ENCODE measurements around the gene VWA3A. TPM values are rescaled to one million over a fixed set of nuclear protein-coding genes. Genes with fewer than 3 reads are reported as not detected.

The VWA3A gene
- total RNA-seq, 1 experiment from 2014 or later, result not detected

GRCh38 chr16:22122239-22122638, 29.9 kb downstream of the VWA3A start:
- H3K27me3 ChIP-seq (ENCODE audit: insufficient read depth, low read length), result no peaks in the 10 kb centered on the region; the same call in 1 of the 2 replicates
- H3K36me3 ChIP-seq (ENCODE audit: control insufficient read depth in 1 of 2, insufficient read depth in 2 of 2, low read length in 2 of 2), result no peaks in the 10 kb centered on the region
- RAD21 ChIA-PET (ENCODE audit: low non-redundant PET in 1 of 2, low total read pairs in 2 of 2, uncharacterized antibody in 2 of 2, unreplicated experiment in 2 of 2), result no interaction called here
- TF ChIP-seq POLR2AphosphoS5 (IDR thresholded peaks at IDR 0.05; ENCODE audit: low read depth, low read length), result no peak
- no peak for TF ChIP-seq SP1 (IDR thresholded peaks at IDR 0.05; ENCODE audit: low read depth)
- intact Hi-C loops (cut with micrococcal nuclease), result loop anchor here (10.0 kb wide), 1 partner anchor 63 kb away; no protein-coding TSS in a partner anchor
- H3K9ac ChIP-seq (ENCODE audit: low read length), result no peak overlapping the region
- ATAC-seq (no peak), DNase-seq (ENCODE audit: low read depth, low spot score) (no peak)
- POLR2A ChIA-PET, result no interaction called here
- no peaks in the 10 kb centered on the region for H3K9me3 ChIP-seq (ENCODE audit: control insufficient read depth in 1 of 2, insufficient read depth in 1 of 2, low read depth in 1 of 2, low read length in 2 of 2)
- H4K20me1 ChIP-seq (ENCODE audit: insufficient read depth), result no peaks in the 10 kb centered on the region
- H3K27ac ChIP-seq (ENCODE audit: low read depth, low read length), result no peak overlapping the region
- CTCF ChIA-PET, result no interaction called here
- H3K4me2 ChIP-seq (ENCODE audit: low read length), result no peak overlapping the region
- H3K79me2 ChIP-seq (ENCODE audit: insufficient read depth, low read length), result no peaks in the 10 kb centered on the region
- no peak overlapping the region for H2AFZ ChIP-seq (ENCODE audit: low read depth, low read length, poor library complexity, severe bottlenecking)
- no peak overlapping the region for H3K4me3 ChIP-seq (replicated peaks in 1 of 2; ENCODE audit: low read depth in 1 of 2, low read length in 2 of 2)
- H3K4me1 ChIP-seq (ENCODE audit: control insufficient read depth in 1 of 2, insufficient read depth in 2 of 2, low read length in 2 of 2), result 0 out of 4 replicates have a peak, but pooled peaks cover 0 to 5% of the 10 kb centered on the region in 2 experiments
- H3K9me2 ChIP-seq (ENCODE audit: insufficient read depth), result no peaks in the 10 kb centered on the region
- BruUV-seq (replicated peaks), result no TSS peak

- BruUV-seq (replicated peaks), result no TSS peak
- ChIA-PET CTCF (interaction anchor here (1.4 kb wide), 1 partner anchor 65 kb away, joined by 3 read pairs; no protein-coding TSS in a partner anchor), RAD21 (ENCODE audit: low non-redundant PET in 1 of 2, low total read pairs in 2 of 2, uncharacterized antibody in 2 of 2, unreplicated experiment in 2 of 2) (no interaction called here), POLR2A (no interaction called here)
- Histone ChIP-seq H3K9me3 (ENCODE audit: control insufficient read depth in 1 of 2, insufficient read depth in 1 of 2, low read depth in 1 of 2, low read length in 2 of 2) (no peaks in the 10 kb centered on the region), H3K79me2 (ENCODE audit: insufficient read depth, low read length) (no peaks in the 10 kb centered on the region), H3K27ac (ENCODE audit: low read depth, low read length) (no peak overlapping the region), H3K9me2 (ENCODE audit: insufficient read depth) (no peaks in the 10 kb centered on the region), H3K4me1 (ENCODE audit: control insufficient read depth in 1 of 2, insufficient read depth in 2 of 2, low read length in 2 of 2) (no peaks in the 10 kb centered on the region), H3K4me2 (ENCODE audit: low read length) (no peak overlapping the region), H2AFZ (ENCODE audit: low read depth, low read length, poor library complexity, severe bottlenecking) (no peak overlapping the region), H3K36me3 (ENCODE audit: control insufficient read depth in 1 of 2, insufficient read depth in 2 of 2, low read length in 2 of 2) (no peaks in the 10 kb centered on the region), H4K20me1 (ENCODE audit: insufficient read depth) (no peaks in the 10 kb centered on the region), H3K27me3 (ENCODE audit: insufficient read depth, low read length) (no peaks in the 10 kb centered on the region; the same call in 1 of the 2 replicates), H3K9ac (ENCODE audit: low read length) (no peak overlapping the region), H3K4me3 (replicated peaks in 1 of 2; ENCODE audit: low read depth in 1 of 2, low read length in 2 of 2) (no peak overlapping the region)
- intact Hi-C loops (cut with micrococcal nuclease), result loop anchor here (10.0 kb wide), 1 partner anchor 62 kb away; no protein-coding TSS in a partner anchor
- DNase-seq (ENCODE audit: low read depth, low spot score), result peak; percentile 2
- peak; percentile 84 for ATAC-seq
- TF ChIP-seq CBX3 (IDR thresholded peaks at IDR 0.05; ENCODE audit: low read depth) (no peak), RAD21 (IDR thresholded peaks at IDR 0.05; ENCODE audit: low read depth) (peak; percentile 35; the same call in 1 of the 2 replicates), REST (IDR thresholded peaks at IDR 0.05; ENCODE audit: low read depth) (no peak), CTCF (IDR thresholded peaks at IDR 0.05 in 2 of 3, conservative IDR thresholded peaks at IDR 0.05 in 1 of 3; ENCODE audit: borderline replicate concordance in 1 of 3, insufficient read depth in 1 of 3, low read depth in 2 of 3, low read length in 2 of 3) (peak; percentile 6 to 35 (median 33); a peak in 4 of 6 replicates)
Observed at GRCh38 chr16:22123146-22123545, 30.8 kb downstream of the VWA3A start.

Data from HCT116 (cell line).